Measurements from ENCODE around the gene PTGER1. TPM values are rescaled to one million over a fixed set of nuclear protein-coding genes. Genes with fewer than 3 reads are reported as not detected.

The PTGER1 gene
- total and polyA plus RNA-seq, 2 donors = 1.6 to 4.1 TPM

GRCh38 chr19:14434543-14435319 lies 40.4 kb downstream of the PTGER1 start:
- H3K4me1 ChIP-seq (ENCODE audit: insufficient read depth) = no peaks in the 10 kb centered on the region
- 43% methylated on average over 23 of the region's 23 CpGs for WGBS
- peak overlapping the region; percentile 13 for H3K27ac ChIP-seq (ENCODE audit: low read depth)

GRCh38 chr19:14433554-14434501 lies 41.3 kb downstream of the PTGER1 start:
- Histone ChIP-seq H3K4me3 (ENCODE audit: low read depth, low read length) (peak overlapping the region; percentile 98), H3K4me1 (ENCODE audit: insufficient read depth) (no peaks in the 10 kb centered on the region), H3K27ac (ENCODE audit: low read depth) (peak overlapping the region; percentile 68), H3K36me3 (ENCODE audit: insufficient read depth) (no peaks in the 10 kb centered on the region)
- no peak for DNase-seq (ENCODE audit: extremely low spot score)
- 2% methylated on average over 52 of the region's 52 CpGs for WGBS

More at GRCh38 chr19:14434543-14435319, 40.4 kb downstream of the PTGER1 start:
- H3K36me3 ChIP-seq (ENCODE audit: insufficient read depth) = no peaks in the 10 kb centered on the region
- peak overlapping the region; percentile 98 for H3K4me3 ChIP-seq (ENCODE audit: low read depth, low read length)
- DNase-seq (ENCODE audit: extremely low spot score) = no peak

GRCh38 chr19:14432791-14433553 lies 42.2 kb downstream of the PTGER1 start, which contains the start of gene PKN1:
TSS of gene PKN1 (plus strand) at chr19:14433306. CDS start at chr19:14433522, 216 bp downstream.
- no peak for DNase-seq (ENCODE audit: extremely low spot score)
- H3K27ac ChIP-seq (ENCODE audit: low read depth) = peak within 1 kb of the TSS; percentile 68
- no peaks in the 10 kb centered on the region for H3K36me3 ChIP-seq (ENCODE audit: insufficient read depth)
- 3% methylated on average over 80 of the region's 85 CpGs for WGBS
- peak within 1 kb of the TSS; percentile 98 for H3K4me3 ChIP-seq (ENCODE audit: low read depth, low read length)
- no peaks in the 10 kb centered on the region for H3K4me1 ChIP-seq (ENCODE audit: insufficient read depth)

GRCh38 chr19:14430712-14431111 lies 44.4 kb downstream of the PTGER1 start:
- Histone ChIP-seq H3K4me3 (ENCODE audit: low read depth, low read length) (no peak overlapping the region), H3K27ac (ENCODE audit: low read depth) (no peak overlapping the region), H3K36me3 (ENCODE audit: insufficient read depth) (no peaks in the 10 kb centered on the region), H3K4me1 (ENCODE audit: insufficient read depth) (no peaks in the 10 kb centered on the region)
- WGBS = 74% methylated on average over 3 of the region's 3 CpGs
- no peak for DNase-seq (ENCODE audit: extremely low spot score)

- no peak overlapping the region for H3K27ac ChIP-seq (ENCODE audit: low read depth)
- no peaks in the 10 kb centered on the region for H3K4me1 ChIP-seq (ENCODE audit: insufficient read depth)
- no peak overlapping the region for H3K4me3 ChIP-seq (ENCODE audit: low read depth, low read length)
- DNase-seq (ENCODE audit: extremely low spot score) = no peak
- H3K36me3 ChIP-seq (ENCODE audit: insufficient read depth) = no peaks in the 10 kb centered on the region
- WGBS = 76% methylated on average over 4 of the region's 4 CpGs
Measured at GRCh38 chr19:14428882-14429416, 46.2 kb downstream of the PTGER1 start.

GRCh38 chr19:14427461-14427860 lies 47.7 kb downstream of the PTGER1 start:
- no peak overlapping the region for H3K4me3 ChIP-seq (ENCODE audit: low read depth, low read length)
- WGBS = 79% methylated on average over 2 of the region's 2 CpGs
- no peaks in the 10 kb centered on the region for H3K4me1 ChIP-seq (ENCODE audit: insufficient read depth)
- H3K27ac ChIP-seq (ENCODE audit: low read depth) = no peak overlapping the region
- no peaks in the 10 kb centered on the region for H3K36me3 ChIP-seq (ENCODE audit: insufficient read depth)
- no peak for DNase-seq (ENCODE audit: extremely low spot score)

GRCh38 chr19:14425696-14426138 lies 49.4 kb downstream of the PTGER1 start:
- Histone ChIP-seq H3K36me3 (ENCODE audit: insufficient read depth) (no peaks in the 10 kb centered on the region), H3K4me3 (ENCODE audit: low read depth, low read length) (no peak overlapping the region), H3K4me1 (ENCODE audit: insufficient read depth) (no peaks in the 10 kb centered on the region), H3K27ac (ENCODE audit: low read depth) (no peak overlapping the region)
- 54% methylated on average over 7 of the region's 7 CpGs for WGBS
- no peak for DNase-seq (ENCODE audit: extremely low spot score)

Small RNA genes within 50 kb of the gene (small RNA-seq; reads per million reads assigned to genes)
- gene SNRPGP15 = not detected

Other genes starting within 250 kb of the PTGER1 start
- gene ADGRE5, start 93.9 kb downstream of the PTGER1 start, total RNA-seq = 12.5 TPM
- 46.1 TPM for gene ADGRE5, start 93.9 kb downstream of the PTGER1 start, polyA plus RNA-seq
- 24.0 TPM for gene DDX39A, start 56.0 kb downstream of the PTGER1 start, total RNA-seq
- 52.2 TPM for gene DDX39A, start 56.0 kb downstream of the PTGER1 start, polyA plus RNA-seq
- 39.4 TPM for gene PKN1, start 42.0 kb downstream of the PTGER1 start, total RNA-seq
- gene PKN1, start 42.0 kb downstream of the PTGER1 start, polyA plus RNA-seq = 94.5 TPM
- 46.3 TPM for gene GIPC1, start 20.8 kb upstream of the PTGER1 start, total RNA-seq
- gene GIPC1, start 20.8 kb upstream of the PTGER1 start, polyA plus RNA-seq = 98.8 TPM
- gene DNAJB1, start 43.0 kb upstream of the PTGER1 start, total RNA-seq = 39.3 TPM
- 86.2 TPM for gene DNAJB1, start 43.0 kb upstream of the PTGER1 start, polyA plus RNA-seq
- gene TECR, start 54.2 kb upstream of the PTGER1 start, total RNA-seq = 17.6 TPM
- gene TECR, start 54.2 kb upstream of the PTGER1 start, polyA plus RNA-seq = 98.2 TPM
- 113 TPM for gene NDUFB7, start 96.7 kb upstream of the PTGER1 start, total RNA-seq
- gene NDUFB7, start 96.7 kb upstream of the PTGER1 start, polyA plus RNA-seq = 505 TPM
- 0.21 TPM for gene CLEC17A, start 107.7 kb upstream of the PTGER1 start, total RNA-seq
- not detected for gene CLEC17A, start 107.7 kb upstream of the PTGER1 start, polyA plus RNA-seq
- gene ADGRE3, start 199.5 kb upstream of the PTGER1 start, total RNA-seq = 0.16 TPM
- not detected for gene ADGRE3, start 199.5 kb upstream of the PTGER1 start, polyA plus RNA-seq
- 32.5 TPM for gene ZNF333, start 214.7 kb upstream of the PTGER1 start, total RNA-seq
- 16.2 TPM for gene ZNF333, start 214.7 kb upstream of the PTGER1 start, polyA plus RNA-seq

Data from urinary bladder (tissue), 4 donors.